Activated CD4-positive, alpha-beta T cell treated with anti-CD3 and anti-CD28 coated beads for 1 hour (primary cell): ENCODE measurements around the gene ZNG1A.
"Not testable (repeated sequence)": the region's sequence is repeated elsewhere in the genome, so short reads cannot be mapped to it uniquely, and the experiment has no call there.

ENCODE experiments used
- DNase-seq: peaks from one replicate; pipeline ENCODE4 v3.0.0-alpha.2; 2020

The ZNG1A gene

DNA sequence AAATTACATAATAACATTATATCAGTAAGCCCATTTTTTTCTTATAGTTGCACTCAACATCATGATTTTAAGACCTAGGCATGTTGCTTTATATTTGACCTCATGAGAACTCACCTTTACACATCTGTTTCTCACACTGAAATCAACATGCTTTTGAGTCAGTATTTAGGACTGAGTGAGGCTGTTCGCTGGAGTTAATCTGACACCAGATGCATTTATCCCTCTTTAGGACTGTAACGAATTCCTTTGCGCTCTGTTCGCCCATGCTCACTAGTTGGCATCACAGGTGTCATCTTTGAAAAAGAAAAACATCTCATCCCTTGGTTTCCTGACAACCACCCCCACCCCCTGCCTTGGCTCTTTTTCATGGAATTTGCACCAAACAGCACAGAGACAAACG, 84.9 kb downstream of the ZNG1A start:
- DNase-seq: not testable (repeated sequence)

DNA sequence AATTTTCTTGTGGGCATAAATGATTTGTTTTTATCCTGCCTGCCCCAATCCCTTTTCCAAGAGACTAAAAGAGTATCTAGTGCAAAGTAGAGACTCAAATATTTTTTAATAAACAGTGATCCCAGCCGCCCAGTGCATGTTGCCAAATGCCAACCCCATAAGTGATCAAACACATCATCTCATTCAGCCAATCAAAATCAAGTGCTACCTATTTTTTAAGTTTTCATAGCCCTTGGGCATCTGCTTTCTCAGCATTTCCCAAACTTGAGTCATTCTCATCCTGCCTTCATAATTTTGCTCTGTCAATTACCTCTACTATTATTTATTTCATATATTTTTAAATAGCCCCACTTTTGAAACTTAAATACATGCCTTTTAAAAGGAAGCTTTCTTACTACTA, 88.0 kb downstream of the ZNG1A start:
- DNase-seq: not testable (repeated sequence)

DNA sequence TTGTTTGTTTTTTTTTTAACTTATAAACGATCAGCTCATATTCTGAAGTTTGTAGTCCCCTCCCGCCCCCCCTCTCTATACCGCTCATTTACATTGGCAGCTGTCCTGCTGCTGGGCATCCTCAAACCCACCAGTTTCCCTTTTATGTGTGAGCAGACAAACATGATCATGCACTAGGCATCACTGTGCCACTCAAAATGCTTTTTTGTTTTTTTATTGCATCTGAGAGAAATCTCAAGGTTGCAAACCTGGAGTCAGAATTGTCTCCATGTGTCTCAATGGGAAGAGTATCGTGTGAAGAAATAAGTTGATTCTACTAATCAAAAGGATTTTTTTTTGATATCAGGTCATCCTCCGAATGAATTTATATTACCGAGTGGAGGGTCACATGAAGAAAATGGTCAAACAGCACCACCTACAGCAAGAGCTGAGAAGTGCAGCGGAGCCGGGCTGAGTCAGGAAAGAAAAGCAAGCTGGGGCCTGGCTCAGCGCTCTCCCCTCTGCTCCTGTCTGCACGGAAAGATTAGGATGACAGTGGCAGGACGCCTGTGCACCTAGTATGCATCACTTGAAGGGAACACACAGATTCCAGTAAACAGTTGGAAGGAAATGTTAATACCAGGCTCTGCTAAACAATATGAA, 90.3 kb downstream of the ZNG1A start:
- not testable (repeated sequence) for DNase-seq

DNA sequence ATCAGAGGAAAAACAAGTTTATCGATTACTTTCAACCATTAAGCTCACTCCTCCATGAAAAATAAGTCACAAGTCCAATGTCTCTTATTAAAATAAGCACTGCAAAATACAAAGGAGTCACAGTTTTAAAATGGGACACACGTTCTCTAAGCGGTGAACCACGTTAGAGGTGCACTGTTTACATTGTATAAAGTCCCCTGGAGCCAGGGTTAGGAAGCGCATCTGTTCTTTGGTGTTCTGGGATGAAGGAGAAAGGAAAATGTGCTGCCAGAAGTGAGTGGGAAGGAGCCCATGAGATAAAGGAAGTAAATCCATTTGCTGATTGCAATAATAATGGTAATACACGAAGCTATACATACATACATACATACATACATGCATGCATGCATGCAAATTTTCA, 91.0 kb downstream of the ZNG1A start:
- not testable (repeated sequence) for DNase-seq

DNA sequence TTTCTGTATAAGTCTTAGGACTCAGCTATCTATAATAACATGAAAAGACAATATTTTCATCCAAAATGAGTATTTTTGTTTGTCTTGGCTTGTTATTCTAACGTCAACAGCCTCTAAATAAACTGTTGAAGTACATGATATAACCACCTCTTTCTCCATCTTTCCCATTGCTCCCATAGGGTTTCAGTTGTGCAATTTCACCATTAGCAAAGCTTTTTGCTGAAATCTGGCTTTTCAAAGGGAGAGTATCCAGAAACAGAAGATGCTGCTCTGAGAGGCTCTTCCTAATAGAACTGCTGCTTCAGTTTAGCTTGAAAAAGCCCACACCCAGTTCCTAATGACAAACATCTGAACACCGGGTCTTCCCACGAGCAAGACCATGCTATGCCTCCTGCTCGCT, 91.8 kb downstream of the ZNG1A start:
- DNase-seq: not testable (repeated sequence)

DNA sequence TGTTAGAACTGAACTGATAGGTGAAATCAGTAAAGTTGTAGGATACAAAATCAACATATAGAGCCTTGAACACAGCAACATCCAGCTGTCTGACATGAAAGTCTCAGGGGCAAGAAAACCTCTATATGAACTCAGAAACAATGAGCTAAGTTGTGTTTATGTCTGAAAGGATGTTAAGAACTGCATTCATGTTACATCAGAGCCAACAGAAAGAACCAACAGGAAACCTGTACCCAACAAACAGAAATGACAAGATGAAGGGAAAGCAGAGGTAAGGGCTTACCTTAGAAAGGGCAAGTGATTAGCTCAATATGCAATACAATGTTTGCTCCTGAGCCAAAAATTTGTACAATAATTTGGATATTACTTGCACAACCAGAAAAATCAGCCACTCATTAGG, 92.2 kb downstream of the ZNG1A start:
- DNase-seq: not testable (repeated sequence)

DNA sequence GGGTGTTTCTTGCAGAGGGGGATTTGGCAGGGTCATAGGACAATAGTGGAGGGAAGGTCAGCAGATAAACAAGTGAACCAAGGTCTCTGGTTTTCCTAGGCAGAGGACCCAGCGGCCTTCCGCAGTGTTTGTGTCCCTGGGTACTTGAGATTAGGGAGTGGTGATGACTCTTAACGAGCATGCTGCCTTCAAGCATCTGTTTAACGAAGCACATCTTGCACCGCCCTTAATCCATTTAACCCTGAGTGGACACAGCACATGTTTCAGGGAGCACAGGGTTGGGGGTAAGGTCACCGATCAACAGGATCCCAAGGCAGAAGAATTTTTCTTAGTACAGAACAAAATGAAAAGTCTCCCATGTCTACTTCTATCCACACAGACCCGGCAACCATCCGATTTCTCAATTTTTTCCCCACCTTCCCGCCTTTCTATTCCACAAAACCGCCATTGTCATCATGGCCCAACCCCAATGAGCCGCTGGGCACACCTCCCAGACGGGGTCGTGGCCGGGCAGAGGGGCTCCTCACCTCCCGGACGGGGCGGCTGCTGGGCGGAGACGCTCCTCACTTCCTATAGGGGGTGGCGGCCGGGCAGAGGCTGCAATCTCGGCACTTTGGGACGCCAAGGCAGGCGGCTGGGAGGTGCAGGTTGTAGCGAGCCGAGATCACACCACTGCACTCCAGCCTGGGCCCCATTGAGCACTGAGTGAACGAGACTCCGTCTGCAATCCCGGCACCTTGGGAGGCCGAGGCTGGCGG, 95.7 kb downstream of the ZNG1A start:
- not testable (repeated sequence) for DNase-seq

DNA sequence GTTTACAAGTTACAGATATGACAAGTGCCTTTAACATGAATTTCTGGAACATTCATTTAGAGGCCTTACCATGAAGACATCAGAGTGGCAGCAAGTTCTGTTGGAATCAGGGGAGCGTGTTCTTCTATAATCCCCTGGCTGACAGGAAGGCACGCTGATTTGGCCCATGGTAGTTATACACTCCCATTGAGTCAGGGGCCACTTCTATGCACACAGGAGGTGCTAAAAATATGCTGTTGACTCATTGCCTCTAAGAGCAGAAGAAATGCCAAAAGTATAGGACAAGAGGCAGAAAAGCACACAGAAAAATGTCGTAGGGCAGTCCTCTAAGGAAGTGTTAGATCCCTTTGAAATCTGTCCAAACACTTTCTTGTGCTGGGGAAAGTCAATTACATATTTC, 100.5 kb downstream of the ZNG1A start:
- not testable (repeated sequence) for DNase-seq

DNA sequence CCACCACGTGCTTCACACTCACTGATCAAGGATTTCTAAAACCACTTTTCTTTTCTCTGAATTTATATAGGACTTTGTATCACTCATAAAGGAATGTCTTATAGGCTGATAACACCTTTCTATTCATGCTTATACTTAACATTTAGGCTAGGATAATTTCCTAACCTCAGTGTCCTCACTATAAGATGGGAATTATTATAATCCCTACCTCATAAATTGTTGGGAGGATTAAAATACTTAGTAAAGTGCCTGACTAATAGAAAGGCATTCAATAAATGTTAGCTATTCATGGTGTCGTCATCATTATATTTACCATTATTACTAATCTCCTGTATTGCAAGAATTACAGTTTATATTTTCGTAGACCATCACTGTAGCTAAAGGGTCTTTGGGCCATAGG, 102.5 kb downstream of the ZNG1A start:
- not testable (repeated sequence) for DNase-seq

DNA sequence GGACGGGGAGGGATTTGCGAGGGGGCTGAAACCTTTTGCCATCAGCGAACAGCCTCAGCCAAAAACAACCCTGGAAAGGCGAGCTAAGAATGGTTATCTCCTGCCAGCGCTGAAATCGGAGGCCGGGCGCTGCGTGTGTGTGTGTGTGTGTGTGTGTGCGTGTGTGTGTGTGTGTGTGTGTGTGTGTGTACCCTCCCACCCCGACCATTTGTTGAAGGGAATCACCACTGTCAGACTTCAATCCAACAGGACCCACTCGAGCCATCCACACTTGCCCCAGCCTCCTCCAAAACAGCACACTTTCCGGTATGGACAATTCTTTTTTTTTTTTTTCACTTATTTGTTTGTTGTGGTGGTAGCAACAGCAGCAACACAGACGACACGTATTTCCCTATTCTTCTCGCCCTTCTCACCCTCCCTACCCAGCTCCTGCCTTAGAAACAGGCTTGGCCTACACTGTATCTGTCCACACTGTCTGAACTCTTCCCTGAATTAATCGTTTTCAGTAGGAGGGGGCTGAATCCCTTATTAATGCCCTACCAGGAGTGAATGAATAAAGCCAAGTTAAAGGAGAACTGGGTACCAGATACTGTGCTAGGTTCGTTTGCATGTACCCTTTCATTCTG, 104.8 kb downstream of the ZNG1A start:
- not testable (repeated sequence) for DNase-seq

DNA sequence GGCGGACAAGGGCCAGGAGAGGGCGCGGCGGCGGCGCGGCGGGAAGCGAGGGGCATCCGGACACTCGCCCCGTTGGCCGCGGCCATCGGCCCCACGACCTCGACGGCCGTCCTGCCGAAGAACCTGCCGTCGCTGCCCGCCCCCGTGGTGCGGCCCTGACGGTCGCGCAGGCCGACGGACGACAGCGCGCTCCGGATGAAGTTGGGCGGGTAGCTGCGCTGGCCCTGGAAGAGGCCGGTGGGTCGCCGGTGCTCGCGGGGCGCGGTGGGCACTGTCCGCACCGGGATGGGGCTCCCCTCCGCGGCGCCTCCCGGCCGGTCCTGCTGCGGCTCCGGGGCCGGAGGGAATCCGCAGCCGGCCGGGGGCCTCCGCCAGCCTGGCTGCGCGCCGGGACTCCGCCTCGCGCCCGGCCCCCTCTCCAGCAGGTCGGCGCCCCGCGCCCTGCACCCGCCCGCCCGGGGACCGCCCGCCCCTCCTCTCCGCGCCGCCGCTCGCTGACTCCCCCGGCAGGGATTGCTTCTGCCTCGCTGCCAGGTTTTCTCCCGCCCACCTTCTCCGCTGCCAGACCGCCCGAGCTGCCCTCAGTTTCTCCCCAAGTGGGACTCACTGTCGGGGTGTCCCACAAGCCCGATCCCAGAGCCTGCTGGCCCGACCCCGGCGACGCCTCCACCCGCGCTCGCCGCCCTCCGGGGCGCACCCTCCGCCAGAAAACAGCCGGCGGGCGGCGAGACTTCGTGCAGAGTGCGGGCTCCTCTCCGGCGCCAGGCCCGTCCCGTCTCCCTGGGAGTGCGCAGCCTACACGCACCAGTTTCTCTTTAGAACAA, 105.6 kb downstream of the ZNG1A start:
- DNase-seq: peak; percentile 8
